Activated T-cell treated with anti-CD3 and anti-CD28 coated beads, Interleukin-2, amount 50 U/mL, for 24 hours (primary cell): ENCODE data around the gene NFATC4.

Experiments used
- DNase-seq: peaks from one replicate; pipeline ENCODE4 v3.0.0-alpha.2; 2020
- H3K27ac Mint-ChIP-seq: 2 replicates; pipeline ENCODE4 v1.8.0; 2020; ENCODE audit warnings: mild to moderate bottlenecking, mixed read lengths
- H3K27me3 Mint-ChIP-seq: 2 replicates; pipeline ENCODE4 v1.8.0; 2020; ENCODE audit warnings: mixed read lengths
- H3K36me3 Mint-ChIP-seq: 2 replicates; pipeline ENCODE4 v1.8.0; 2020; ENCODE audit warnings: low read depth, mixed read lengths
- H3K4me1 Mint-ChIP-seq: 2 replicates; pipeline ENCODE4 v1.8.0; 2020; ENCODE audit warnings: low read depth, mixed read lengths
- H3K4me3 Mint-ChIP-seq: 2 replicates; pipeline ENCODE4 v1.8.0; 2020; ENCODE audit warnings: mild to moderate bottlenecking, moderate library complexity, mixed read lengths
- H3K9me3 Mint-ChIP-seq: 2 replicates; pipeline ENCODE4 v1.8.0; 2020; ENCODE audit warnings: mixed read lengths

Gene NFATC4

GRCh38 chr14:24332268-24332993, 35.6 kb upstream of the NFATC4 start:
- Mint-ChIP-seq H3K4me1 (peaks cover 46% of the 10 kb centered on the region), H3K4me3 (peak overlapping the region; percentile 64), H3K36me3 (peaks cover 9% of the 10 kb centered on the region), H3K9me3 (no peaks in the 10 kb centered on the region), H3K27ac (peak overlapping the region; percentile 42), H3K27me3 (peaks cover 42% of the 10 kb centered on the region)
- peak; percentile 81 for DNase-seq

GRCh38 chr14:24334431-24335291, 33.3 kb upstream of the NFATC4 start, which contains the start of gene ADCY4:
ADCY4 (minus strand) TSS chr14:24335071; CDS start chr14:24334652, 419 bp downstream.
- peak; percentile 66 for DNase-seq
- Mint-ChIP-seq H3K36me3 (peaks cover 19% of the 10 kb centered on the region), H3K4me1 (peaks cover 56% of the 10 kb centered on the region), H3K9me3 (no peaks in the 10 kb centered on the region), H3K4me3 (peak within 1 kb of the TSS; percentile 66), H3K27me3 (peaks cover 42% of the 10 kb centered on the region), H3K27ac (no peak within 1 kb of the TSS)

DNA sequence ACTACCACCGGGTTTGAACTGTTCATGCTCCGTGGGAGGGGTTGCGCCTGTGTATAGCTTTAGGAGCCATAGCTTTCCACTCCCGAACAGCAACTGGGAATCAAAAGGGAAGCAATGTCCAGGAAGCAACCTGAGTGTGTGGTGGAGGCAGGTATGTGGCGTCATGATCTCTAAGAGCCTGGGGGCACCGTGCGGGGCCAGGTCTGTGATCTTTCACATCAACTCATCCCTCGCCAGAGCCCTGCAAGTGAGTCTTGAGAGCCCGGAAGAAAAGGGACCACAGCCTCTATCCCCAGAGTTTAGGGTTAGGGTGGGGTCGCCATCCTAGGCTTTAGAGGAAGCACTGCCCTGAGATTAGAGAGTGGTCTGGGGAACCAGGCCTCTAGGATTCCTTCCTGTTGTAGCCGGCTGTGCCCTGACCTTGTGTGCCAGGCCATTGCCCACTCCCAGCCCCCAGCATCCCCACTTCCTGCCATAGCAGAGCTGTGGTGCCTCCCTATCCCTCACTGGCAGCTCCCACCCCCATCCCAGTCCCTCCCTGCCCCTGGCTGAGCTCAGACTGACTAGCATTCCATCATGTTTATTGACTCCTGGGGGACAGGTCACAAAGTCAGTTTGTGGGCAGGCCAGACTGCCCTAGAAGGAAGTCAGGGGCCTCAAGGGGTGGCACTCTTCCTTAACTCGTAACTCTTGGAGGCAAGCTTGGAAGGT, 32.4 kb upstream of the NFATC4 start:
- no peak overlapping the region for H3K27ac Mint-ChIP-seq
- H3K9me3 Mint-ChIP-seq: no peaks in the 10 kb centered on the region
- H3K27me3 Mint-ChIP-seq: peaks cover 42% of the 10 kb centered on the region
- peaks cover 20% of the 10 kb centered on the region for H3K36me3 Mint-ChIP-seq
- peaks cover 56% of the 10 kb centered on the region for H3K4me1 Mint-ChIP-seq
- H3K4me3 Mint-ChIP-seq: no peak overlapping the region
- no peak for DNase-seq

DNA sequence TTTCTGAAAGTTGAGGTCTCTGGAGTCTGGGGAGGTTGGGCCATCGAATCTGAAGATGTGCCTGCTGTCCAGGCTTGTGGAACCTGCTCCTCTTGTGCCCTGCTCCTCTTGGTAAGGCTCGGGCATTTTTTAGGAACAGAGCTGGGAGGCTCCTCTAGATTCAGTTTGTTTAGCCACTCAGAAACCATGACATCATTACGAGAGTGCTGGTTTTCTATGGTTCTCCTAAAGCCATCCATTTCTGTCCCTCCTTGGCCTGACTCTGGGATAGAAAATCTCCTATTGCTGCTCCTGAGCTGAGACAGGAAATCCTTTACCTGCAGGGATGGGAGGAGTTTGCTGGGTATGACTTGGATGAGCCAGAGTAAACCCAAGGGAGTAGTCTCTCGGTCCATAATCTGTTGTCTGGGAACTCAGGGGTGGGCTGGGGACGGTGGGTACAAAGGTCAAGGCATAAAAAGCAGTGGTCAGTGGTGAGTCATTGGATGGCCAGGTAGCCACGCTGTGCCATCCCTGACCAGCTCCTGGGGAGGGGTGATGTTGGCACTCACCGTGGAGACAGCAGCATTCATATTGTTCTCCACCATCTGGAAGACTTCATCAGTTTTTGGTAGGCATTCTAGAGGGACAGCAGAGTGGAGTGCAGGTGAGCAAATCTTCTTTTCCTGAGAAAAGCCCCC, 30.7 kb upstream of the NFATC4 start:
- peaks cover 40% of the 10 kb centered on the region for H3K27me3 Mint-ChIP-seq
- DNase-seq: no peak
- H3K4me1 Mint-ChIP-seq: peaks cover 49% of the 10 kb centered on the region
- no peak overlapping the region for H3K27ac Mint-ChIP-seq
- peaks cover 20% of the 10 kb centered on the region for H3K36me3 Mint-ChIP-seq
- no peak overlapping the region for H3K4me3 Mint-ChIP-seq
- no peaks in the 10 kb centered on the region for H3K9me3 Mint-ChIP-seq

- DNase-seq: no peak
- Mint-ChIP-seq H3K27ac (no peak overlapping the region), H3K4me1 (peaks cover 44% of the 10 kb centered on the region), H3K36me3 (peaks cover 20% of the 10 kb centered on the region), H3K9me3 (no peaks in the 10 kb centered on the region), H3K4me3 (no peak overlapping the region), H3K27me3 (peaks cover 39% of the 10 kb centered on the region)
These were observed 30.2 kb upstream of the NFATC4 start for GRCh38 chr14:24337824-24338175.

- Mint-ChIP-seq H3K27ac (no peak overlapping the region), H3K4me3 (peak overlapping the region; percentile 86), H3K9me3 (no peaks in the 10 kb centered on the region), H3K27me3 (peaks cover 30% of the 10 kb centered on the region), H3K4me1 (peaks cover 36% of the 10 kb centered on the region), H3K36me3 (peaks cover 20% of the 10 kb centered on the region)
- no peak for DNase-seq
These were observed 29.1 kb upstream of the NFATC4 start for GRCh38 chr14:24338843-24339242.

DNA sequence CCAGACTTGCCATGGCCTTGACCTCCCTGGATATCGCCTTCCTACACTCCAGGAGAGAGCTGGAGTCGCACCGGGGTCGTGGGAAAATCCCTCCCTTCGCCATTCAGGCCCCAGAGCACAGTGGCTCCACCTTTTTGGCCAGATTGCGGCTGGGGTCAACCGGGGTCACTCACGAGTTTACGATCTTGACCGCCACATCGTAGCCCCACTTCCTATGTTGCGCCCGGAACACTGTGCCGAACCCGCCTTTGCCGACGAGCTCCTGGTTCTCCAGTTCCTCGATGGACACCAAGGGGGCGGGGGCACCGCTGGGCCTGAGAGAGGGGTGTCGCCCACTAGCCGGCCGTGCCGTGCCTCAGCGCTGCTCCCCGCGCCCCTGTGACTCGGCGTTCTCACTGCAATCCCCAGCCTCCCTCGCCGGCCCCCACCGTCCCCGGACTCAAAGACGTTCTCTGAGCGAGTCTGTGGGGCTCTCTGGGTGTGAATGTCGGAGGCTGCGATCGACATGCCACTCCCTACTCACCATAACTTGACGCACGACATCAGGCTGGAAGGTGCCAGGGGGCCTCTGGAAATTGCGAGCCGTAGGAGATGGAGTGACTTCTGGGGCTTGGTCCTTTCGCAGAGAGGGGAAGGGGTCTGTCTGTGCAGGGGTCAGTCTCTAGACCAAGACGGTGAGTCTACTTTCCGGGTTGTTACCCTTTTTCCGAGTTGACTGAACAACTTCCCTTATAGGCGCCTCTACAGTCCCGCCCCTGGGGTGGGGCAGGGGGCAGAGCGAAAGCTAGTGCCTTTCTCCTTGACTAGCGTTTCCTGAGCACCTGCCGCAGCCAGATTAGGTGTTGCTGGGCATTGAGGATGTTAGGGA, 28.5 kb upstream of the NFATC4 start, which contains the start of gene RIPK3:
Gene RIPK3, minus strand, starts transcription at position 708 of the 868 bp plus-strand sequence. Its CDS starts 165 bp downstream, at position 543.
- Mint-ChIP-seq H3K9me3 (no peaks in the 10 kb centered on the region), H3K4me3 (peak within 1 kb of the TSS; percentile 86), H3K27me3 (peaks cover 28% of the 10 kb centered on the region), H3K4me1 (peaks cover 31% of the 10 kb centered on the region), H3K27ac (peak within 1 kb of the TSS; percentile 83), H3K36me3 (peaks cover 20% of the 10 kb centered on the region)
- peak; percentile 81 for DNase-seq

GRCh38 chr14:24340606-24341005, 27.4 kb upstream of the NFATC4 start:
- Mint-ChIP-seq H3K27ac (no peak overlapping the region), H3K4me1 (peaks cover 24% of the 10 kb centered on the region), H3K27me3 (peaks cover 25% of the 10 kb centered on the region), H3K4me3 (no peak overlapping the region), H3K9me3 (no peaks in the 10 kb centered on the region), H3K36me3 (peaks cover 20% of the 10 kb centered on the region)
- no peak for DNase-seq

GRCh38 chr14:24342889-24343288, 25.1 kb upstream of the NFATC4 start:
- Mint-ChIP-seq H3K9me3 (no peaks in the 10 kb centered on the region), H3K4me1 (peaks cover 23% of the 10 kb centered on the region), H3K4me3 (no peak overlapping the region), H3K27me3 (peaks cover 29% of the 10 kb centered on the region), H3K27ac (no peak overlapping the region), H3K36me3 (peaks cover 7% of the 10 kb centered on the region)
- no peak for DNase-seq

DNA sequence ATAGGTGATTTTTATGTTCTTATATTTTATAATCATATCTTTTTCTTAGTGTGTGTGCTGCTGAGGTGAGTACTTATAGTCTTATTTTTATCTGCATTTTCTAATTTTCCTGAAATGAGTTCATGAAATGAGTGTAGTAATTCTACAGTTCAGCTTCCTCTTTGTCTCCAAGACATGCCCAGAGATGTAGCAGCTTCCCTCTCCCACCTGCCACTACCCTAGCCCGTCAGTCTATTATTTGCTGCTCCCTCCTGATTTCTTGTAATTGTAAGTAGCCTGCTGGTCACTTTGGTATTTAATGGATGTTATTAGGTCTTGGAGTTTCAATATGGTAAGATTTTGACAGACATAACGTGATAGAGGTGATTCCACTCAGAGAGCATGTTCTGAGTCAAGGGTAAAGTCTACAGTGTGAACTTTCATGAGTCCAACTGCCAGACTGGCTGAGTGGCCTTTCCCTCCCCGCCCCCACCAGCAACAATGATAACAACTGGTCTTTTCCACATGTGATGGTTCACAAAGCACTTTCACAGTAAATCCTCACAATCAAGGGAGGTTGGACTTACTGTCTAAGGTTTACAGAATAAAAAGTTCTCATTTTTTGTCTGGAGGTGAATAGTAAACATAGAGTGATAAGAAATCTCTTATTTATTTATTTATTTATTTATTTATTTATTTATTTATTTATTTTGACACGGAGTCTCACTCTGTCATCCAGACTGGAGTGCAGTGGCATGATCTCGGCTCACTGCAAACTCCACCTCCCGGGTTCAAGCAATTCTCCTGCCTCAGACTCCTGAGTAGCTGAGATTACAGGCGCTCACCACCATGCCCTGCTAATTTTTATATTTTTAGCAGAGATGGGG, 24.0 kb upstream of the NFATC4 start:
- no peaks in the 10 kb centered on the region for H3K9me3 Mint-ChIP-seq

DNA sequence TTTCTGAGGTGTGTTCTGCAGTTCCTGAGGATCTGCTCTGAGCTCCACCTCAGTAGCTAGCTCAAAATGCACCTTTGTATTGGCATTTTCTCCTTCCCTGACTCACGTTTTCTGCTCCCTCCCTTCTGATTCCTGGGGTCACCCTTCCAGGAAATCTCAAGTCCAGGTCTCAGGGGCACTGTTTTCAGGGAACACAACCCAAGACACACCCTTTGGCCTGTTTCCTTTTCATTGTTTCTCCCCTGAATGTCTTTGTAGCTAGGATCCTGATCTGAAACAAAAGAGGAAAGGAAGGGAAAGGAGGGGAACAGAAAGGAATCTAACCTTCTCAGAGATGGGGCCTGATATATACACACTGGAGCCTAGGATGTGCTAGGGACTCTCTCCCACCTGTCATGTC, 20.9 kb upstream of the NFATC4 start:
- H3K27ac Mint-ChIP-seq: no peak overlapping the region
- no peak for DNase-seq
- no peaks in the 10 kb centered on the region for H3K36me3 Mint-ChIP-seq
- H3K4me1 Mint-ChIP-seq: no peaks in the 10 kb centered on the region
- H3K9me3 Mint-ChIP-seq: no peaks in the 10 kb centered on the region
- no peak overlapping the region for H3K4me3 Mint-ChIP-seq
- H3K27me3 Mint-ChIP-seq: peaks cover 59% of the 10 kb centered on the region

More for the DNA sequence above, 24.0 kb upstream of the NFATC4 start:
- DNase-seq: no peak
- H3K4me1 Mint-ChIP-seq: peaks cover 11% of the 10 kb centered on the region
- no peak overlapping the region for H3K27ac Mint-ChIP-seq
- H3K4me3 Mint-ChIP-seq: no peak overlapping the region
- peaks cover 32% of the 10 kb centered on the region for H3K27me3 Mint-ChIP-seq
- H3K36me3 Mint-ChIP-seq: peaks cover 3% of the 10 kb centered on the region

DNA sequence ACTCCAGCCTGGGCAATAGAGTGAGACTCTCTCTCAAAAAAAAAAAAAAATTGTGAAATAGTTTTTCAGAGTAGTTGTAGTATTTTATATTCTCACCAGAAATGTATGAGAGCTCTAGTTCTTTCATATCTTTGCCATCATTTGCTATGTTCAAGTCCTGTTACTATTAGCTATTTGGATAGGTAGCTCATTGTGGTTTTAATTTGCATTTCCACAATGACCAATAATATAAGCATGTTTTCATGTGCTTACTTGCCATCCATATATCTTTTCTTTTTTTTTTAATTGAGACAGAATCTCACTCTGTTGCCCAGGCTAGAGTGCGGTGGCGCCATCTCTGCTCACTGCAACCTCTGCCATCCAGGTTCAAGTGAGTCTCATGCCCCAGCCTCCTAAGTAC, 19.8 kb upstream of the NFATC4 start:
- Mint-ChIP-seq H3K4me3 (no peak overlapping the region), H3K27me3 (peaks cover 66% of the 10 kb centered on the region)
- DNase-seq: no peak

DNA sequence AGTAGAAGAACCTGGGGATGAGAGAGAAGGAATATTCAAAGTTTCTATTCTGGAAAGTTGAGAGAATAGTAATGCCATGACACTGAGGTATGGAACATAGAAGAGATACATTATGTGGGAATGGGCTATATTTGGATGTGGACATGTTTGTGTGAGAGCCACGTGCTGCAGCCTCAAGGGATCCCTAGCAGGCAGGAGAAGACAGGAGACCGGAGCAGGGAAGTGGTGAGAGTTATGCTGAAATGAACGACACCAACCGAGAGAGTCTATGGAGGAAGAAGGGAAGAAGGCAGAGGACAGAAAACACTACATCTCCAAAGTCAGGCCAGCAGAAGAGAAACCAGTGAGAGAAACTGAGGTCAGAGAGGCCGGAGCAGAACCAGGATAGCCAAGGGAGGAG, 18.2 kb upstream of the NFATC4 start:
- no peak for DNase-seq
- Mint-ChIP-seq H3K4me3 (no peak overlapping the region), H3K4me1 (peaks cover 3% of the 10 kb centered on the region), H3K27me3 (peaks cover 69% of the 10 kb centered on the region), H3K27ac (no peak overlapping the region), H3K9me3 (no peaks in the 10 kb centered on the region), H3K36me3 (no peaks in the 10 kb centered on the region)

More for the DNA sequence above, 19.8 kb upstream of the NFATC4 start:
- Mint-ChIP-seq H3K36me3 (no peaks in the 10 kb centered on the region), H3K4me1 (no peaks in the 10 kb centered on the region), H3K27ac (no peak overlapping the region), H3K9me3 (no peaks in the 10 kb centered on the region)
